WTC11 (cell line): ENCODE results near the gene PHLDA3.

Experiments
- CREB1 ChIP-seq: sonication (generic); formaldehyde crosslinking; IDR thresholded peaks from 2 replicates; pipeline ENCODE4 v1.8.0; 2023; ENCODE audit warnings: mild to moderate bottlenecking, missing genetic modification reagents
- CTCF ChIP-seq: fragments of 200-600 bp; IDR thresholded peaks from 2 replicates; pipeline ENCODE4 v1.8.0; 2022; ENCODE audit warnings: antibody characterized with exemption
- MAX ChIP-seq: sonication (generic); formaldehyde crosslinking; IDR thresholded peaks from 2 replicates; pipeline ENCODE4 v1.8.0; 2022; ENCODE audit warnings: mild to moderate bottlenecking, missing genetic modification reagents
- TF ChIP-seq, protein P1 (sequence below): sonication (generic); formaldehyde crosslinking; conservative IDR thresholded peaks from 2 replicates; pipeline ENCODE4 v1.8.1; 2023; ENCODE audit warnings: mild to moderate bottlenecking, low read depth, missing genetic modification reagents, moderate library complexity

GRCh38 chr1:201443747-201444146, 25.2 kb downstream of the PHLDA3 start:
- TF ChIP-seq, protein P1, sequence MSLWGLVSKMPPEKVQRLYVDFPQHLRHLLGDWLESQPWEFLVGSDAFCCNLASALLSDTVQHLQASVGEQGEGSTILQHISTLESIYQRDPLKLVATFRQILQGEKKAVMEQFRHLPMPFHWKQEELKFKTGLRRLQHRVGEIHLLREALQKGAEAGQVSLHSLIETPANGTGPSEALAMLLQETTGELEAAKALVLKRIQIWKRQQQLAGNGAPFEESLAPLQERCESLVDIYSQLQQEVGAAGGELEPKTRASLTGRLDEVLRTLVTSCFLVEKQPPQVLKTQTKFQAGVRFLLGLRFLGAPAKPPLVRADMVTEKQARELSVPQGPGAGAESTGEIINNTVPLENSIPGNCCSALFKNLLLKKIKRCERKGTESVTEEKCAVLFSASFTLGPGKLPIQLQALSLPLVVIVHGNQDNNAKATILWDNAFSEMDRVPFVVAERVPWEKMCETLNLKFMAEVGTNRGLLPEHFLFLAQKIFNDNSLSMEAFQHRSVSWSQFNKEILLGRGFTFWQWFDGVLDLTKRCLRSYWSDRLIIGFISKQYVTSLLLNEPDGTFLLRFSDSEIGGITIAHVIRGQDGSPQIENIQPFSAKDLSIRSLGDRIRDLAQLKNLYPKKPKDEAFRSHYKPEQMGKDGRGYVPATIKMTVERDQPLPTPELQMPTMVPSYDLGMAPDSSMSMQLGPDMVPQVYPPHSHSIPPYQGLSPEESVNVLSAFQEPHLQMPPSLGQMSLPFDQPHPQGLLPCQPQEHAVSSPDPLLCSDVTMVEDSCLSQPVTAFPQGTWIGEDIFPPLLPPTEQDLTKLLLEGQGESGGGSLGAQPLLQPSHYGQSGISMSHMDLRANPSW (CRISPR knock-in tag): no peak
- TF ChIP-seq MAX (CRISPR knock-in tag): no peak
- no peak for TF ChIP-seq CREB1
- no peak for TF ChIP-seq CTCF
